Measurements from ENCODE around the gene CORO6. TPM values are rescaled to one million over a fixed set of nuclear protein-coding genes. Genes with fewer than 3 reads are reported as not detected.

Gene CORO6
- total and polyA plus RNA-seq, 2 experiments from 2014 or later: 2.6 to 5.2 TPM

DNA sequence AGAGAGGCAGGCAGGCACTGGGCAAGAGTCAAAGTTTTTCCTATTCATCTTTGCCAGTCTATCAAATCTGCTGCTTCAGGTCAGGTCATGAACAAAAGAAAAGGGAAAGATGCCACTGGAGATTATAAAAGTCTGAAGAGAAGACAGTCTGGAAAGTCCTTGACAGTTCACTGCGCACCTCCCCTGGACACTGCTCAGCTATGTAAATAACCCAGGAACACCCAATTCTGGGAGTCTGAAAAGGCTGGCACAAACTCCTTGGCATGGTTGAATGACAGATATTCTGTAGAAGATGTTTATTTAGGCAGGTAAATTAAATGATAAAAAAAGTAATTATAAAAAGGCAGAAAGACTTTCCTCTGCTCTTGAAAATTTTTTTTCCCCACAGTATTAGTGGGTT is 5.2 kb upstream of the CORO6 start:
- peaks cover 13% of the 10 kb centered on the region for H3K27me3 ChIP-seq (ENCODE audit: insufficient read depth)
- TF ChIP-seq EZH2 (IDR thresholded peaks at IDR 0.05; ENCODE audit: low read depth, unreplicated experiment) (no peak), CREB1 (CRISPR knock-in tag; IDR thresholded peaks at IDR 0.05; ENCODE audit: low read depth) (no peak), ZNF331 (CRISPR knock-in tag; IDR thresholded peaks at IDR 0.05; ENCODE audit: low read depth) (no peak), JUNB (IDR thresholded peaks at IDR 0.05; ENCODE audit: unreplicated experiment) (no peak), ZNF114 (CRISPR knock-in tag; IDR thresholded peaks at IDR 0.05) (no peak), POLR2AphosphoS5 (IDR thresholded peaks at IDR 0.05; ENCODE audit: low read depth) (no peak), NANOG (IDR thresholded peaks at IDR 0.05; ENCODE audit: borderline replicate concordance) (no peak), STAT1 (IDR thresholded peaks at IDR 0.05; ENCODE audit: unreplicated experiment) (no peak), EZH2phosphoT487 (IDR thresholded peaks at IDR 0.05; ENCODE audit: unreplicated experiment) (no peak)
- TF ChIP-seq, protein P1, sequence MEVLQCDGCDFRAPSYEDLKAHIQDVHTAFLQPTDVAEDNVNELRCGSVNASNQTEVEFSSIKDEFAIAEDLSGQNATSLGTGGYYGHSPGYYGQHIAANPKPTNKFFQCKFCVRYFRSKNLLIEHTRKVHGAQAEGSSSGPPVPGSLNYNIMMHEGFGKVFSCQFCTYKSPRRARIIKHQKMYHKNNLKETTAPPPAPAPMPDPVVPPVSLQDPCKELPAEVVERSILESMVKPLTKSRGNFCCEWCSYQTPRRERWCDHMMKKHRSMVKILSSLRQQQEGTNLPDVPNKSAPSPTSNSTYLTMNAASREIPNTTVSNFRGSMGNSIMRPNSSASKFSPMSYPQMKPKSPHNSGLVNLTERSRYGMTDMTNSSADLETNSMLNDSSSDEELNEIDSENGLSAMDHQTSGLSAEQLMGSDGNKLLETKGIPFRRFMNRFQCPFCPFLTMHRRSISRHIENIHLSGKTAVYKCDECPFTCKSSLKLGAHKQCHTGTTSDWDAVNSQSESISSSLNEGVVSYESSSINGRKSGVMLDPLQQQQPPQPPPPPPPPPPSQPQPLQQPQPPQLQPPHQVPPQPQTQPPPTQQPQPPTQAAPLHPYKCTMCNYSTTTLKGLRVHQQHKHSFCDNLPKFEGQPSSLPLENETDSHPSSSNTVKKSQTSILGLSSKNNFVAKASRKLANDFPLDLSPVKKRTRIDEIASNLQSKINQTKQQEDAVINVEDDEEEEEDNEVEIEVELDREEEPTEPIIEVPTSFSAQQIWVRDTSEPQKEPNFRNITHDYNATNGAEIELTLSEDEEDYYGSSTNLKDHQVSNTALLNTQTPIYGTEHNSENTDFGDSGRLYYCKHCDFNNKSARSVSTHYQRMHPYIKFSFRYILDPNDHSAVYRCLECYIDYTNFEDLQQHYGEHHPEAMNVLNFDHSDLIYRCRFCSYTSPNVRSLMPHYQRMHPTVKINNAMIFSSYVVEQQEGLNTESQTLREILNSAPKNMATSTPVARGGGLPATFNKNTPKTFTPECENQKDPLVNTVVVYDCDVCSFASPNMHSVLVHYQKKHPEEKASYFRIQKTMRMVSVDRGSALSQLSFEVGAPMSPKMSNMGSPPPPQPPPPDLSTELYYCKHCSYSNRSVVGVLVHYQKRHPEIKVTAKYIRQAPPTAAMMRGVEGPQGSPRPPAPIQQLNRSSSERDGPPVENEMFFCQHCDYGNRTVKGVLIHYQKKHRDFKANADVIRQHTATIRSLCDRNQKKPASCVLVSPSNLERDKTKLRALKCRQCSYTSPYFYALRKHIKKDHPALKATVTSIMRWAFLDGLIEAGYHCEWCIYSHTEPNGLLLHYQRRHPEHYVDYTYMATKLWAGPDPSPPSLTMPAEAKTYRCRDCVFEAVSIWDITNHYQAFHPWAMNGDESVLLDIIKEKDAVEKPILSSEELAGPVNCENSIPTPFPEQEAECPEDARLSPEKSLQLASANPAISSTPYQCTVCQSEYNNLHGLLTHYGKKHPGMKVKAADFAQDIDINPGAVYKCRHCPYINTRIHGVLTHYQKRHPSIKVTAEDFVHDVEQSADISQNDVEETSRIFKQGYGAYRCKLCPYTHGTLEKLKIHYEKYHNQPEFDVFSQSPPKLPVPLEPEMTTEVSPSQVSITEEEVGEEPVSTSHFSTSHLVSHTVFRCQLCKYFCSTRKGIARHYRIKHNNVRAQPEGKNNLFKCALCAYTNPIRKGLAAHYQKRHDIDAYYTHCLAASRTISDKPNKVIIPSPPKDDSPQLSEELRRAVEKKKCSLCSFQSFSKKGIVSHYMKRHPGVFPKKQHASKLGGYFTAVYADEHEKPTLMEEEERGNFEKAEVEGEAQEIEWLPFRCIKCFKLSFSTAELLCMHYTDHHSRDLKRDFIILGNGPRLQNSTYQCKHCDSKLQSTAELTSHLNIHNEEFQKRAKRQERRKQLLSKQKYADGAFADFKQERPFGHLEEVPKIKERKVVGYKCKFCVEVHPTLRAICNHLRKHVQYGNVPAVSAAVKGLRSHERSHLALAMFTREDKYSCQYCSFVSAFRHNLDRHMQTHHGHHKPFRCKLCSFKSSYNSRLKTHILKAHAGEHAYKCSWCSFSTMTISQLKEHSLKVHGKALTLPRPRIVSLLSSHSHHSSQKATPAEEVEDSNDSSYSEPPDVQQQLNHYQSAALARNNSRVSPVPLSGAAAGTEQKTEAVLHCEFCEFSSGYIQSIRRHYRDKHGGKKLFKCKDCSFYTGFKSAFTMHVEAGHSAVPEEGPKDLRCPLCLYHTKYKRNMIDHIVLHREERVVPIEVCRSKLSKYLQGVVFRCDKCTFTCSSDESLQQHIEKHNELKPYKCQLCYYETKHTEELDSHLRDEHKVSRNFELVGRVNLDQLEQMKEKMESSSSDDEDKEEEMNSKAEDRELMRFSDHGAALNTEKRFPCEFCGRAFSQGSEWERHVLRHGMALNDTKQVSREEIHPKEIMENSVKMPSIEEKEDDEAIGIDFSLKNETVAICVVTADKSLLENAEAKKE (CRISPR knock-in tag; IDR thresholded peaks at IDR 0.05): no peak
- TF ChIP-seq, protein P2, sequence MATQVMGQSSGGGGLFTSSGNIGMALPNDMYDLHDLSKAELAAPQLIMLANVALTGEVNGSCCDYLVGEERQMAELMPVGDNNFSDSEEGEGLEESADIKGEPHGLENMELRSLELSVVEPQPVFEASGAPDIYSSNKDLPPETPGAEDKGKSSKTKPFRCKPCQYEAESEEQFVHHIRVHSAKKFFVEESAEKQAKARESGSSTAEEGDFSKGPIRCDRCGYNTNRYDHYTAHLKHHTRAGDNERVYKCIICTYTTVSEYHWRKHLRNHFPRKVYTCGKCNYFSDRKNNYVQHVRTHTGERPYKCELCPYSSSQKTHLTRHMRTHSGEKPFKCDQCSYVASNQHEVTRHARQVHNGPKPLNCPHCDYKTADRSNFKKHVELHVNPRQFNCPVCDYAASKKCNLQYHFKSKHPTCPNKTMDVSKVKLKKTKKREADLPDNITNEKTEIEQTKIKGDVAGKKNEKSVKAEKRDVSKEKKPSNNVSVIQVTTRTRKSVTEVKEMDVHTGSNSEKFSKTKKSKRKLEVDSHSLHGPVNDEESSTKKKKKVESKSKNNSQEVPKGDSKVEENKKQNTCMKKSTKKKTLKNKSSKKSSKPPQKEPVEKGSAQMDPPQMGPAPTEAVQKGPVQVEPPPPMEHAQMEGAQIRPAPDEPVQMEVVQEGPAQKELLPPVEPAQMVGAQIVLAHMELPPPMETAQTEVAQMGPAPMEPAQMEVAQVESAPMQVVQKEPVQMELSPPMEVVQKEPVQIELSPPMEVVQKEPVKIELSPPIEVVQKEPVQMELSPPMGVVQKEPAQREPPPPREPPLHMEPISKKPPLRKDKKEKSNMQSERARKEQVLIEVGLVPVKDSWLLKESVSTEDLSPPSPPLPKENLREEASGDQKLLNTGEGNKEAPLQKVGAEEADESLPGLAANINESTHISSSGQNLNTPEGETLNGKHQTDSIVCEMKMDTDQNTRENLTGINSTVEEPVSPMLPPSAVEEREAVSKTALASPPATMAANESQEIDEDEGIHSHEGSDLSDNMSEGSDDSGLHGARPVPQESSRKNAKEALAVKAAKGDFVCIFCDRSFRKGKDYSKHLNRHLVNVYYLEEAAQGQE (IDR thresholded peaks at IDR 0.05; ENCODE audit: unreplicated experiment): no peak
- TF ChIP-seq, protein P3, sequence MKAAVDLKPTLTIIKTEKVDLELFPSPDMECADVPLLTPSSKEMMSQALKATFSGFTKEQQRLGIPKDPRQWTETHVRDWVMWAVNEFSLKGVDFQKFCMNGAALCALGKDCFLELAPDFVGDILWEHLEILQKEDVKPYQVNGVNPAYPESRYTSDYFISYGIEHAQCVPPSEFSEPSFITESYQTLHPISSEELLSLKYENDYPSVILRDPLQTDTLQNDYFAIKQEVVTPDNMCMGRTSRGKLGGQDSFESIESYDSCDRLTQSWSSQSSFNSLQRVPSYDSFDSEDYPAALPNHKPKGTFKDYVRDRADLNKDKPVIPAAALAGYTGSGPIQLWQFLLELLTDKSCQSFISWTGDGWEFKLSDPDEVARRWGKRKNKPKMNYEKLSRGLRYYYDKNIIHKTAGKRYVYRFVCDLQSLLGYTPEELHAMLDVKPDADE (IDR thresholded peaks at IDR 0.05): no peak
- TF ChIP-seq, protein P4, sequence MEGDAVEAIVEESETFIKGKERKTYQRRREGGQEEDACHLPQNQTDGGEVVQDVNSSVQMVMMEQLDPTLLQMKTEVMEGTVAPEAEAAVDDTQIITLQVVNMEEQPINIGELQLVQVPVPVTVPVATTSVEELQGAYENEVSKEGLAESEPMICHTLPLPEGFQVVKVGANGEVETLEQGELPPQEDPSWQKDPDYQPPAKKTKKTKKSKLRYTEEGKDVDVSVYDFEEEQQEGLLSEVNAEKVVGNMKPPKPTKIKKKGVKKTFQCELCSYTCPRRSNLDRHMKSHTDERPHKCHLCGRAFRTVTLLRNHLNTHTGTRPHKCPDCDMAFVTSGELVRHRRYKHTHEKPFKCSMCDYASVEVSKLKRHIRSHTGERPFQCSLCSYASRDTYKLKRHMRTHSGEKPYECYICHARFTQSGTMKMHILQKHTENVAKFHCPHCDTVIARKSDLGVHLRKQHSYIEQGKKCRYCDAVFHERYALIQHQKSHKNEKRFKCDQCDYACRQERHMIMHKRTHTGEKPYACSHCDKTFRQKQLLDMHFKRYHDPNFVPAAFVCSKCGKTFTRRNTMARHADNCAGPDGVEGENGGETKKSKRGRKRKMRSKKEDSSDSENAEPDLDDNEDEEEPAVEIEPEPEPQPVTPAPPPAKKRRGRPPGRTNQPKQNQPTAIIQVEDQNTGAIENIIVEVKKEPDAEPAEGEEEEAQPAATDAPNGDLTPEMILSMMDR (conservative IDR thresholded peaks at IDR 0.05; ENCODE audit: low read depth in 2 of 2): no peak
- H3K79me2 ChIP-seq (replicated peaks; ENCODE audit: insufficient read depth): no peaks in the 10 kb centered on the region
- H3K4me3 ChIP-seq: no peak overlapping the region
- Mint-ChIP-seq H3K4me1 (peaks cover 18% of the 10 kb centered on the region), H3K9me3 (no peaks in the 10 kb centered on the region), H3K27ac (no peak overlapping the region), H3K36me3 (ENCODE audit: low read depth) (no peaks in the 10 kb centered on the region; the same call in 2 of the 3 replicates), H3K4me3 (no peak overlapping the region), H3K27me3 (ENCODE audit: insufficient read depth, low read depth, poor library complexity) (peaks cover 5% of the 10 kb centered on the region)
- DNase-seq (ENCODE audit: low spot score) (no peak), ATAC-seq (no peak)
- peaks cover 7% of the 10 kb centered on the region for H3K4me1 ChIP-seq (ENCODE audit: insufficient read depth)
- no peak overlapping the region for H2AFZ ChIP-seq
- H3K9me2 ChIP-seq (ENCODE audit: insufficient read depth): 0 out of 2 replicates have a peak, but pooled peaks cover 4% of the 10 kb centered on the region
- no peak overlapping the region for H3K4me2 ChIP-seq
- H4K20me1 ChIP-seq (replicated peaks; ENCODE audit: insufficient read depth): no peaks in the 10 kb centered on the region
- no peak overlapping the region for H3K27ac ChIP-seq (ENCODE audit: low read depth)
- no peaks in the 10 kb centered on the region for H3K36me3 ChIP-seq (ENCODE audit: insufficient read depth)
- no peaks in the 10 kb centered on the region; the same call in none of the 2 replicates for H3F3A ChIP-seq (replicated peaks; ENCODE audit: low read depth)
